Left colon (tissue), 2 donors: ENCODE measurements around the gene ABHD3. TPM values are rescaled to one million over a fixed set of nuclear protein-coding genes. Genes with fewer than 3 reads are reported as not detected.
"Not testable (repeated sequence)": the region's sequence is repeated elsewhere in the genome, so short reads cannot be mapped to it uniquely, and the experiment has no call there.

ENCODE experiments used
- ATAC-seq: fragments of 200-7000 bp; cut with Tn5 transposase; one replicate; pipeline ENCODE4 v1.9.1; 2020; ENCODE audit warnings: mild to moderate bottlenecking, moderate library complexity
- DNase-seq, 2 donors: peaks; one replicate each; pipeline ENCODE4 v3.0.0-alpha.2; 2020
- intact Hi-C, 2 donors: fragments of 100-400 bp; cut with DNase I in 1 of 2; cut with micrococcal nuclease in 1 of 2; formaldehyde crosslinking; loops; one replicate each; pipeline versions ENCODE4 v1.11.2 to v1.14.0; 2022; cut with DNase I, micrococcal nuclease
- long read RNA-seq: library from polyadenylated mRNA; unstranded; transcript quantifications from one replicate; pipeline ENCODE4 v2.0.0, GENCODE V29; 2021
- total RNA-seq, 2 donors: library from RNA; stranded (reverse); fragmentation: NEBNext Ultra II Directional; extraction: Animal tissue kit (Norgen Biotek cat#: 25700); gene quantifications; one replicate each; pipeline ENCODE4 v1.2.1, GENCODE V29; 2021
- donor health status: DM: no; HTN: no; CAD: no.
- donor health status: DM: yes; HTN: yes; CAD: no.

The ABHD3 gene
- total RNA-seq: 100 to 1,000 TPM; 131 TPM
- long read RNA-seq, transcript ABHD3-201 (9 exons, 2,064 nt): major isoform, 261 of 342 reads
- long read RNA-seq, transcript ABHD3-202 (5 exons, 877 nt): minor isoform, 9 of 342 reads
- long read RNA-seq, partial matches to known transcripts: 26 of 342 reads
- long read RNA-seq, other reads (novel, unspliced or antisense): 38 of 342 reads

GRCh38 chr18:21704603-21705364, at the start of gene ABHD3:
TSS of gene ABHD3 (minus strand) at chr18:21704774. CDS start at chr18:21704665, 109 bp downstream.
- intact Hi-C loops: loop anchor here in 1 of 2 donors (10.0 kb wide), 1 partner anchor 90 kb away; the partner anchor contains the start of gene SNRPD1
- peak; percentile 94 to 97 for DNase-seq

GRCh38 chr18:21747764-21748693, 43.5 kb upstream of the ABHD3 start:
- no peak for DNase-seq
- intact Hi-C loops: loop anchor here in 1 of 2 donors (10.0 kb wide), 1 partner anchor 133 kb away; the partner anchor contains the start of gene SNRPD1
- ATAC-seq: no peak

More at GRCh38 chr18:21704603-21705364, at the start of gene ABHD3:
- peak; percentile 93 for ATAC-seq

- intact Hi-C loops: loop anchor here in 1 of 2 donors (10.0 kb wide), 1 partner anchor 132 kb away; the partner anchor contains the start of gene SNRPD1
- ATAC-seq: no peak
- DNase-seq: no peak
These were observed 42.7 kb upstream of the ABHD3 start for GRCh38 chr18:21747268-21747667.

- DNase-seq: no peak
- intact Hi-C loops: loop anchor here in 1 of 2 donors (10.0 kb wide), 1 partner anchor 130 kb away; the partner anchor contains the start of gene SNRPD1
- no peak for ATAC-seq
These were observed 40.7 kb upstream of the ABHD3 start for GRCh38 chr18:21745231-21745630.

- no peak for DNase-seq
- intact Hi-C loops: loop anchor here in 1 of 2 donors (10.0 kb wide), 1 partner anchor 128 kb away; the partner anchor contains the start of gene SNRPD1
- ATAC-seq: no peak
These were observed 38.7 kb upstream of the ABHD3 start for GRCh38 chr18:21743166-21743832.

GRCh38 chr18:21742315-21742687, 37.7 kb upstream of the ABHD3 start:
- ATAC-seq (no peak), DNase-seq (no peak)
- intact Hi-C loops: loop anchor here in 1 of 2 donors (10.0 kb wide), 1 partner anchor 128 kb away; the partner anchor contains the start of gene SNRPD1

GRCh38 chr18:21741562-21742314, 37.2 kb upstream of the ABHD3 start:
- ATAC-seq (peak; percentile 9), DNase-seq (peak; percentile 36 to 54)
- intact Hi-C loops: loop anchor here in 1 of 2 donors (10.0 kb wide), 1 partner anchor 127 kb away; the partner anchor contains the start of gene SNRPD1

- intact Hi-C loops: loop anchor here in 1 of 2 donors (10.0 kb wide), 1 partner anchor 126 kb away; the partner anchor contains the start of gene SNRPD1
- DNase-seq: no peak
- ATAC-seq: no peak
These were observed 36.7 kb upstream of the ABHD3 start for GRCh38 chr18:21741312-21741561.

- DNase-seq: peak; percentile 98 to 99
- intact Hi-C loops: loop anchor here in 1 of 2 donors (10.0 kb wide), 1 partner anchor 126 kb away; the partner anchor contains the start of gene SNRPD1
These were observed 36.2 kb upstream of the ABHD3 start, which contains the start of gene MIB1 for GRCh38 chr18:21740538-21741311. TSS of gene MIB1 (plus strand) at chr18:21740792. CDS start at chr18:21741584, 792 bp downstream.

GRCh38 chr18:21739604-21740537, 35.3 kb upstream of the ABHD3 start:
- peak; percentile 4 for ATAC-seq
- intact Hi-C loops: loop anchor here in 1 of 2 donors (10.0 kb wide), 1 partner anchor 125 kb away; the partner anchor contains the start of gene SNRPD1

More at GRCh38 chr18:21740538-21741311, 36.2 kb upstream of the ABHD3 start, which contains the start of gene MIB1:
- peak; percentile 96 for ATAC-seq

GRCh38 chr18:21736926-21737325, 32.4 kb upstream of the ABHD3 start:
- ATAC-seq, DNase-seq, intact Hi-C loops: not testable (repeated sequence)

More at GRCh38 chr18:21739604-21740537, 35.3 kb upstream of the ABHD3 start:
- peak in 1 of 2 donors; percentile 18 for DNase-seq

- intact Hi-C loops: no loop called here
- ATAC-seq (peak; percentile 75), DNase-seq (peak; percentile 87 to 90)
These were observed 31.0 kb upstream of the ABHD3 start for GRCh38 chr18:21735452-21736015.

- ATAC-seq: no peak
- intact Hi-C loops: no loop called here
- no peak for DNase-seq
These were observed 28.4 kb upstream of the ABHD3 start for GRCh38 chr18:21733011-21733410.

GRCh38 chr18:21727702-21728101, 23.1 kb upstream of the ABHD3 start:
- intact Hi-C loops: no loop called here
- DNase-seq (no peak), ATAC-seq (no peak)

GRCh38 chr18:21725201-21725600, 20.6 kb upstream of the ABHD3 start:
- intact Hi-C loops: no loop called here
- ATAC-seq (no peak), DNase-seq (no peak)
